COLO668 (cell line): Measurements from ENCODE around the gene TMA7.
"Not testable (repeated sequence)": the region's sequence is repeated elsewhere in the genome, so short reads cannot be mapped to it uniquely, and the experiment has no call there.

Experiments used
- DNase-seq: peaks from one replicate; lab custom pipeline; 2025; ENCODE audit not compliant: unreplicated experiment; lab: John Stamatoyannopoulos, UW

TMA7 gene

GRCh38 chr3:48439820-48440589, at the start of gene TMA7, which contains the start of gene CCDC51:
TMA7 (plus strand) TSS chr3:48440257; CDS start chr3:48440297, 40 bp downstream.
CCDC51 (minus strand) TSS chr3:48440119; CDS start chr3:48435128, 4,991 bp downstream.
- DNase-seq, result peak; percentile 95

- no peak for DNase-seq
Measured at GRCh38 chr3:48394391-48394790, 45.7 kb upstream of the TMA7 start.

- no peak for DNase-seq
Measured at GRCh38 chr3:48395714-48396113, 44.3 kb upstream of the TMA7 start.

- DNase-seq, result no peak
Measured at GRCh38 chr3:48397767-48398681, 42.0 kb upstream of the TMA7 start.

- no peak for DNase-seq
Measured at GRCh38 chr3:48398701-48399386, 41.2 kb upstream of the TMA7 start.

GRCh38 chr3:48399387-48400172, 40.5 kb upstream of the TMA7 start:
- DNase-seq, result no peak

- peak; percentile 31 for DNase-seq
Measured at GRCh38 chr3:48400824-48401433, 39.1 kb upstream of the TMA7 start.

GRCh38 chr3:48401434-48401901, 38.6 kb upstream of the TMA7 start:
- not testable (repeated sequence) for DNase-seq

- DNase-seq, result no peak
Measured at GRCh38 chr3:48402281-48402732, 37.8 kb upstream of the TMA7 start.

- DNase-seq, result no peak
Measured at GRCh38 chr3:48402907-48403306, 37.1 kb upstream of the TMA7 start.

- DNase-seq, result no peak
Measured at GRCh38 chr3:48403533-48404439, 36.3 kb upstream of the TMA7 start.

- DNase-seq, result no peak
Measured at GRCh38 chr3:48404440-48405342, 35.4 kb upstream of the TMA7 start.

GRCh38 chr3:48405343-48405881, 34.6 kb upstream of the TMA7 start:
- no peak for DNase-seq

- no peak for DNase-seq
Measured at GRCh38 chr3:48405971-48406370, 34.1 kb upstream of the TMA7 start.

GRCh38 chr3:48406443-48407431, 33.3 kb upstream of the TMA7 start:
- DNase-seq, result no peak

GRCh38 chr3:48407542-48408099, 32.4 kb upstream of the TMA7 start:
- no peak for DNase-seq
